Liver (tissue), 9 donors: ENCODE results near the gene SLC38A5. TPM values are rescaled to one million over a fixed set of nuclear protein-coding genes. Genes with fewer than 3 reads are reported as not detected.

Source experiments
- DNase-seq: peaks from one replicate; pipeline ENCODE4 v3.0.0-alpha.2; 2017; ENCODE audit warnings: low spot score
- H3K27ac ChIP-seq, 2 donors: one replicate each; pipeline ENCODE4 v1.7.0; 2013; ENCODE audit warnings: inconsistent platforms in 2 of 2, low read length in 2 of 2, control low read depth in 1 of 2, low read depth in 1 of 2, mild to moderate bottlenecking in 1 of 2
- H3K27me3 ChIP-seq, 4 donors: one replicate each; pipeline versions ENCODE4 v1.6.1 to v1.7.0; 2013; ENCODE audit warnings: low read length in 3 of 4, inconsistent platforms in 1 of 4, mild to moderate bottlenecking in 1 of 4, moderate library complexity in 1 of 4; ENCODE audit not compliant: control insufficient read depth in 4 of 4, insufficient read depth in 4 of 4
- H3K36me3 ChIP-seq, 4 donors: one replicate each; pipeline versions ENCODE4 v1.6.1 to v1.7.0; 2013; ENCODE audit warnings: low read length in 3 of 4, mild to moderate bottlenecking in 3 of 4, low read depth in 1 of 4, moderate library complexity in 1 of 4; ENCODE audit not compliant: control insufficient read depth in 4 of 4, insufficient read depth in 3 of 4
- H3K4me1 ChIP-seq, 4 donors: one replicate each; pipeline versions ENCODE4 v1.6.1 to v1.7.0; 2013; ENCODE audit warnings: low read length in 3 of 4, mild to moderate bottlenecking in 3 of 4, moderate library complexity in 1 of 4; ENCODE audit not compliant: control insufficient read depth in 4 of 4, insufficient read depth in 4 of 4
- H3K4me3 ChIP-seq, 3 donors: one replicate each; pipeline versions ENCODE4 v1.6.1 to v1.7.0; 2013; ENCODE audit warnings: low read length in 3 of 3, control low read depth in 1 of 3, low read depth in 1 of 3, mild to moderate bottlenecking in 1 of 3
- H3K9ac ChIP-seq, 2 donors: one replicate each; pipeline ENCODE4 v1.7.0; 2013; ENCODE audit warnings: low read length in 2 of 2, mild to moderate bottlenecking in 2 of 2, moderate library complexity in 2 of 2, control low read depth in 1 of 2, low read depth in 1 of 2
- H3K9me3 ChIP-seq, 4 donors: one replicate each; pipeline versions ENCODE4 v1.6.1 to v1.7.0; 2013; ENCODE audit warnings: low read length in 3 of 4; ENCODE audit not compliant: control insufficient read depth in 4 of 4
- EGR1 ChIP-seq, 2 donors: IDR thresholded peaks; 2 replicates each; pipeline ENCODE4 v1.6.1; 2016 to 2018; ENCODE audit warnings: antibody characterized with exemption in 2 of 2, low read depth in 2 of 2
- FOXA1 ChIP-seq: IDR thresholded peaks from 2 replicates; pipeline ENCODE4 v1.6.1; 2016; ENCODE audit warnings: antibody characterized with exemption
- FOXA2 ChIP-seq: IDR thresholded peaks from 2 replicates; pipeline ENCODE4 v1.6.1; 2016; ENCODE audit warnings: antibody characterized with exemption
- GABPA ChIP-seq, 2 donors: IDR thresholded peaks in 1 of 2; conservative IDR thresholded peaks in 1 of 2; 2 replicates each; pipeline ENCODE4 v1.6.1; 2016; ENCODE audit warnings: antibody characterized with exemption in 2 of 2, mild to moderate bottlenecking in 1 of 2, moderate library complexity in 1 of 2
- HNF4A ChIP-seq, 2 donors: conservative IDR thresholded peaks; 2 replicates each; pipeline ENCODE4 v1.6.1; 2016; ENCODE audit warnings: antibody characterized with exemption in 2 of 2, mild to moderate bottlenecking in 2 of 2
- HNF4G ChIP-seq: IDR thresholded peaks from 2 replicates; pipeline ENCODE4 v1.6.1; 2016; ENCODE audit warnings: antibody characterized with exemption
- NR2F2 ChIP-seq: IDR thresholded peaks from 2 replicates; pipeline ENCODE4 v1.6.1; 2016; ENCODE audit warnings: antibody characterized with exemption
- RAD21 ChIP-seq, 2 donors: IDR thresholded peaks; 2 replicates each; pipeline ENCODE4 v1.6.1; 2016; ENCODE audit warnings: antibody characterized with exemption in 2 of 2, mild to moderate bottlenecking in 2 of 2
- RXRA ChIP-seq, 2 donors: IDR thresholded peaks; 2 replicates each; pipeline ENCODE4 v1.6.1; 2017 to 2018; ENCODE audit warnings: antibody characterized with exemption in 2 of 2, mild to moderate bottlenecking in 1 of 2
- SP1 ChIP-seq: IDR thresholded peaks from 2 replicates; pipeline ENCODE4 v1.6.1; 2018; ENCODE audit warnings: antibody characterized with exemption, mild to moderate bottlenecking
- TAF1 ChIP-seq: conservative IDR thresholded peaks from 2 replicates; pipeline ENCODE4 v1.6.1; 2016; ENCODE audit warnings: antibody characterized with exemption, mild to moderate bottlenecking
- YY1 ChIP-seq: IDR thresholded peaks from 2 replicates; pipeline ENCODE4 v1.6.1; 2016; ENCODE audit warnings: antibody characterized with exemption, mild to moderate bottlenecking
- WGBS: extraction: QIAGEN DNeasy Blood & Tissue Kit; methylation state at CpG from one replicate; pipeline ENCODE4 v1.1.7; 2013; 5-methylcytosine and 5-hydroxymethylcytosine counted together
- polyA plus RNA-seq, 2 donors: library from polyadenylated mRNA; stranded (reverse) in 1 of 2; unstranded in 1 of 2; fragments of 200-250 nt in 1 of 2; fragments of >200 nt in 1 of 2; fragmentation: Nextera tagmentation in 1 of 2; extraction: Ambion mirVana in 1 of 2; gene quantifications; one replicate each; pipeline versions ENCODE4 v1.2.1 to v1.2.3, GENCODE V29; 2013 to 2015
- total RNA-seq, 2 donors: library from RNA; depleted of rRNA; stranded (reverse); fragments of >200 nt; gene quantifications; one replicate each; pipeline ENCODE4 v1.2.3, GENCODE V29; 2014
- TF ChIP-seq, protein P1 (sequence below): fragments of 150-350 bp; IDR thresholded peaks from 2 replicates; pipeline ENCODE4 v1.5.1; 2017; ENCODE audit warnings: improper control_type of control experiment, low read depth, low read length; ENCODE audit not compliant: missing input control
- TF ChIP-seq, protein P2 (sequence below): IDR thresholded peaks from 2 replicates; pipeline ENCODE4 v1.6.1; 2016; ENCODE audit warnings: antibody characterized with exemption
- TF ChIP-seq, protein P3 (sequence below): IDR thresholded peaks from 2 replicates; pipeline ENCODE4 v1.6.1; 2016; ENCODE audit warnings: antibody characterized with exemption
- TF ChIP-seq, protein P4 (sequence below): IDR thresholded peaks from 2 replicates; pipeline ENCODE4 v1.6.1; 2016; ENCODE audit warnings: antibody characterized with exemption
- TF ChIP-seq, protein P5 (sequence below): IDR thresholded peaks from 2 replicates; pipeline ENCODE4 v1.6.1; 2016; ENCODE audit warnings: antibody characterized with exemption, mild to moderate bottlenecking
- donor health status: healthy.
- donor health status: healthy.
- donor health status: healthy.
- donor health status: healthy.
- donor health status: healthy.

SLC38A5 gene
- total and polyA plus RNA-seq, 4 donors = 0.25 to 81.3 (median 0.45) TPM

DNA sequence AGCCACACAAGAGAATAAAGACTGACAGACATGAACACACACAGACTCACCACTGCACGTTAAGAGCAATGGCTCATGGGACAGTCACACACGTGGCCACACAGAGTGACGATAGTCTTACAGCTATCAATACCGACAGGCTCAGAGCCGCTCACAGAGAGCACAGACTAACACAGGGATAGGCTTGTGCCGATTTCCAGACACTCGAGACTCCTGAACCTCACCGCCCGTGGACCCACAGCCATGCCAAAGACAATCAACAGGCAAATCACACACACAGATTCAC is 716 bp upstream of the SLC38A5 start:
- 92% methylated on average over 9 of the region's 9 CpGs for WGBS
- H3K9ac ChIP-seq = no peak overlapping the region
- no peaks in the 10 kb centered on the region for H3K36me3 ChIP-seq
- H3K4me3 ChIP-seq = no peak overlapping the region
- H3K9me3 ChIP-seq = no peaks in the 10 kb centered on the region
- H3K4me1 ChIP-seq = peaks cover 0 to 7% (median 6%) of the 10 kb centered on the region in 4 donors
- no peak for DNase-seq
- TF ChIP-seq, protein P1, sequence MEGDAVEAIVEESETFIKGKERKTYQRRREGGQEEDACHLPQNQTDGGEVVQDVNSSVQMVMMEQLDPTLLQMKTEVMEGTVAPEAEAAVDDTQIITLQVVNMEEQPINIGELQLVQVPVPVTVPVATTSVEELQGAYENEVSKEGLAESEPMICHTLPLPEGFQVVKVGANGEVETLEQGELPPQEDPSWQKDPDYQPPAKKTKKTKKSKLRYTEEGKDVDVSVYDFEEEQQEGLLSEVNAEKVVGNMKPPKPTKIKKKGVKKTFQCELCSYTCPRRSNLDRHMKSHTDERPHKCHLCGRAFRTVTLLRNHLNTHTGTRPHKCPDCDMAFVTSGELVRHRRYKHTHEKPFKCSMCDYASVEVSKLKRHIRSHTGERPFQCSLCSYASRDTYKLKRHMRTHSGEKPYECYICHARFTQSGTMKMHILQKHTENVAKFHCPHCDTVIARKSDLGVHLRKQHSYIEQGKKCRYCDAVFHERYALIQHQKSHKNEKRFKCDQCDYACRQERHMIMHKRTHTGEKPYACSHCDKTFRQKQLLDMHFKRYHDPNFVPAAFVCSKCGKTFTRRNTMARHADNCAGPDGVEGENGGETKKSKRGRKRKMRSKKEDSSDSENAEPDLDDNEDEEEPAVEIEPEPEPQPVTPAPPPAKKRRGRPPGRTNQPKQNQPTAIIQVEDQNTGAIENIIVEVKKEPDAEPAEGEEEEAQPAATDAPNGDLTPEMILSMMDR = no peak
- TF ChIP-seq, protein P2, sequence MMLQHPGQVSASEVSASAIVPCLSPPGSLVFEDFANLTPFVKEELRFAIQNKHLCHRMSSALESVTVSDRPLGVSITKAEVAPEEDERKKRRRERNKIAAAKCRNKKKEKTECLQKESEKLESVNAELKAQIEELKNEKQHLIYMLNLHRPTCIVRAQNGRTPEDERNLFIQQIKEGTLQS = no peak
- no peak for TF ChIP-seq FOXA1
- TF ChIP-seq, protein P3, sequence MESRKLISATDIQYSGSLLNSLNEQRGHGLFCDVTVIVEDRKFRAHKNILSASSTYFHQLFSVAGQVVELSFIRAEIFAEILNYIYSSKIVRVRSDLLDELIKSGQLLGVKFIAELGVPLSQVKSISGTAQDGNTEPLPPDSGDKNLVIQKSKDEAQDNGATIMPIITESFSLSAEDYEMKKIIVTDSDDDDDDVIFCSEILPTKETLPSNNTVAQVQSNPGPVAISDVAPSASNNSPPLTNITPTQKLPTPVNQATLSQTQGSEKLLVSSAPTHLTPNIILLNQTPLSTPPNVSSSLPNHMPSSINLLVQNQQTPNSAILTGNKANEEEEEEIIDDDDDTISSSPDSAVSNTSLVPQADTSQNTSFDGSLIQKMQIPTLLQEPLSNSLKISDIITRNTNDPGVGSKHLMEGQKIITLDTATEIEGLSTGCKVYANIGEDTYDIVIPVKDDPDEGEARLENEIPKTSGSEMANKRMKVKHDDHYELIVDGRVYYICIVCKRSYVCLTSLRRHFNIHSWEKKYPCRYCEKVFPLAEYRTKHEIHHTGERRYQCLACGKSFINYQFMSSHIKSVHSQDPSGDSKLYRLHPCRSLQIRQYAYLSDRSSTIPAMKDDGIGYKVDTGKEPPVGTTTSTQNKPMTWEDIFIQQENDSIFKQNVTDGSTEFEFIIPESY = no peak
- TF ChIP-seq FOXA2 = no peak
- TF ChIP-seq RAD21 (IDR thresholded peaks at IDR 0.05) = no peak
- TF ChIP-seq, protein P4, sequence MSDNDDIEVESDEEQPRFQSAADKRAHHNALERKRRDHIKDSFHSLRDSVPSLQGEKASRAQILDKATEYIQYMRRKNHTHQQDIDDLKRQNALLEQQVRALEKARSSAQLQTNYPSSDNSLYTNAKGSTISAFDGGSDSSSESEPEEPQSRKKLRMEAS = no peak
- TF ChIP-seq GABPA (IDR thresholded peaks at IDR 0.05 in 1 of 2, conservative IDR thresholded peaks at IDR 0.05 in 1 of 2) = no peak
- TF ChIP-seq SP1 = no peak
- TF ChIP-seq NR2F2 = no peak
- TF ChIP-seq HNF4G = no peak
- no peak for TF ChIP-seq RXRA (IDR thresholded peaks at IDR 0.05)
- TF ChIP-seq EGR1 (IDR thresholded peaks at IDR 0.05; ENCODE audit: low read depth in 2 of 2) = no peak
- peaks cover 0 to 7% (median 0%) of the 10 kb centered on the region in 4 donors for H3K27me3 ChIP-seq
- no peak overlapping the region for H3K27ac ChIP-seq

DNA sequence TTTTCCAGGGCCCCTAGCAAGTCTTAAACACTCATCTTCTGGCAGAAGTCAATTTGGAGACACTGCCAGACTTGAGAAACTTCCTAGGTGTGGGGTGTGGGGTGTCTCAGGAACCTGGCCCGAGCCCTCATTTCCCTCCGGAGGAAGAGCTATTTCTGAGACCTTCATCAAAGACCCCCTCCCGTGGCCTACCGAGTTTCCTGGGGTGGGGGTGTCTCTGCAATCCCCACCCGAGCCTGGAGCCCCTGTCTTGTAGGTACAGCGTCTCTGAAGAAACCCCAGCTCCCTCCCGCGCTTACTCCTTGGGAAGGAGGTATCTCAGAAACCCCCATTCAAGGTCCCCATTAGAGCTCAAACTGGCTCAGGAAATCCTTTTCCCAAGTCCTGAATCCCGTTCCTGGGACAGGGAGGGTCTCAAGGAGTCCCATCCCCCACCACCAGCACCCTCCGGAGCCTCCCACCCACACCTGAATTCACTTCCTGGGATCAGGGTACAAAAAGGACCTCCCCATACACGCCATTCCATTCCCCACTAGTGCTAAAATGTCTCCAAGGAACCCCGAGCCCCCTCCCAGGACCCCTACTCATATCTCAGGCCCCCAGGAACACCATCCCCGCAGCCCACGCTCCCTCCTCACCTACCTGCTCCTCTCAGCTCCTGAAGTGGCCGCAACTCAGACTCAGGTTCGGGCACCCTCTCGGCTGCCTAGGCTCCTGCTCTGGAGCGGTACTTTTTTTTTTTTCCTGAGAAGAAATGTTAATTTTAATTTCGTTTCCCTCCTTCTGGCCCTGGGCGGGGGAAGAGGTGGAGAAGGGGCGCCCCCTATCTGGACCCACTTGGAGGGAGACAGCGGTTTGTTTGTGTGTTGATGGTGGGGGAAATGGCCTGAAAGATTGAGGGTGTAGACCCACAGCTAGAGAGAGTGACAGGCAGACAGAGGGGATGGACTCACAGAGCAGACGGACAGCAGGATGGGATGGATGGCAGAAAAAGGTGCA is 1.1 kb downstream of the SLC38A5 start:
- Histone ChIP-seq H3K4me3 (peak overlapping the region in 1 of 3 donors; percentile 15), H3K4me1 (no peaks in the 10 kb centered on the region), H3K9me3 (no peaks in the 10 kb centered on the region), H3K27ac (no peak overlapping the region), H3K9ac (no peak overlapping the region), H3K36me3 (no peaks in the 10 kb centered on the region), H3K27me3 (peaks cover 0 to 7% (median 0%) of the 10 kb centered on the region in 4 donors)
- 25% methylated on average over 23 of the region's 23 CpGs for WGBS
- DNase-seq = peak; percentile 56
- TF ChIP-seq SP1 = no peak
- no peak for TF ChIP-seq FOXA1
- TF ChIP-seq RXRA (IDR thresholded peaks at IDR 0.05) = no peak
- TF ChIP-seq, protein P1 = no peak
- no peak for TF ChIP-seq EGR1 (IDR thresholded peaks at IDR 0.05; ENCODE audit: low read depth in 2 of 2)
- TF ChIP-seq, protein P4 = no peak
- TF ChIP-seq FOXA2 = no peak
- no peak for TF ChIP-seq HNF4A (conservative IDR thresholded peaks at IDR 0.05)
- TF ChIP-seq, protein P3 = no peak
- no peak for TF ChIP-seq HNF4G
- no peak for TF ChIP-seq TAF1
- no peak for TF ChIP-seq YY1
- TF ChIP-seq NR2F2 = no peak
- TF ChIP-seq, protein P5, sequence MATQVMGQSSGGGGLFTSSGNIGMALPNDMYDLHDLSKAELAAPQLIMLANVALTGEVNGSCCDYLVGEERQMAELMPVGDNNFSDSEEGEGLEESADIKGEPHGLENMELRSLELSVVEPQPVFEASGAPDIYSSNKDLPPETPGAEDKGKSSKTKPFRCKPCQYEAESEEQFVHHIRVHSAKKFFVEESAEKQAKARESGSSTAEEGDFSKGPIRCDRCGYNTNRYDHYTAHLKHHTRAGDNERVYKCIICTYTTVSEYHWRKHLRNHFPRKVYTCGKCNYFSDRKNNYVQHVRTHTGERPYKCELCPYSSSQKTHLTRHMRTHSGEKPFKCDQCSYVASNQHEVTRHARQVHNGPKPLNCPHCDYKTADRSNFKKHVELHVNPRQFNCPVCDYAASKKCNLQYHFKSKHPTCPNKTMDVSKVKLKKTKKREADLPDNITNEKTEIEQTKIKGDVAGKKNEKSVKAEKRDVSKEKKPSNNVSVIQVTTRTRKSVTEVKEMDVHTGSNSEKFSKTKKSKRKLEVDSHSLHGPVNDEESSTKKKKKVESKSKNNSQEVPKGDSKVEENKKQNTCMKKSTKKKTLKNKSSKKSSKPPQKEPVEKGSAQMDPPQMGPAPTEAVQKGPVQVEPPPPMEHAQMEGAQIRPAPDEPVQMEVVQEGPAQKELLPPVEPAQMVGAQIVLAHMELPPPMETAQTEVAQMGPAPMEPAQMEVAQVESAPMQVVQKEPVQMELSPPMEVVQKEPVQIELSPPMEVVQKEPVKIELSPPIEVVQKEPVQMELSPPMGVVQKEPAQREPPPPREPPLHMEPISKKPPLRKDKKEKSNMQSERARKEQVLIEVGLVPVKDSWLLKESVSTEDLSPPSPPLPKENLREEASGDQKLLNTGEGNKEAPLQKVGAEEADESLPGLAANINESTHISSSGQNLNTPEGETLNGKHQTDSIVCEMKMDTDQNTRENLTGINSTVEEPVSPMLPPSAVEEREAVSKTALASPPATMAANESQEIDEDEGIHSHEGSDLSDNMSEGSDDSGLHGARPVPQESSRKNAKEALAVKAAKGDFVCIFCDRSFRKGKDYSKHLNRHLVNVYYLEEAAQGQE = no peak
